ENCODE results near the gene LRRC4C. TPM values are rescaled to one million over a fixed set of nuclear protein-coding genes. Genes with fewer than 3 reads are reported as not detected.

The LRRC4C gene
- total RNA-seq, 2 experiments from 2014 or later, result not detected

- DNase-seq (no peak), ATAC-seq (ENCODE audit: poor library complexity) (no peak)
- Histone ChIP-seq H3K4me3 (ENCODE audit: low read length) (no peak overlapping the region), H3K36me3 (ENCODE audit: insufficient read depth, low read length) (no peaks in the 10 kb centered on the region), H3K27me3 (ENCODE audit: control insufficient read depth in 1 of 2, insufficient read depth in 2 of 2, low read length in 2 of 2) (no peaks in the 10 kb centered on the region), H3K27ac (ENCODE audit: low read depth in 1 of 2, low read length in 2 of 2) (no peak overlapping the region), H3K4me1 (ENCODE audit: insufficient read depth, low read length) (no peaks in the 10 kb centered on the region), H3K9me3 (ENCODE audit: control insufficient read depth in 1 of 2, insufficient read depth in 1 of 2, low read length in 2 of 2) (peaks cover 0 to 12% of the 10 kb centered on the region in 2 experiments)
- TF ChIP-seq, protein P1, sequence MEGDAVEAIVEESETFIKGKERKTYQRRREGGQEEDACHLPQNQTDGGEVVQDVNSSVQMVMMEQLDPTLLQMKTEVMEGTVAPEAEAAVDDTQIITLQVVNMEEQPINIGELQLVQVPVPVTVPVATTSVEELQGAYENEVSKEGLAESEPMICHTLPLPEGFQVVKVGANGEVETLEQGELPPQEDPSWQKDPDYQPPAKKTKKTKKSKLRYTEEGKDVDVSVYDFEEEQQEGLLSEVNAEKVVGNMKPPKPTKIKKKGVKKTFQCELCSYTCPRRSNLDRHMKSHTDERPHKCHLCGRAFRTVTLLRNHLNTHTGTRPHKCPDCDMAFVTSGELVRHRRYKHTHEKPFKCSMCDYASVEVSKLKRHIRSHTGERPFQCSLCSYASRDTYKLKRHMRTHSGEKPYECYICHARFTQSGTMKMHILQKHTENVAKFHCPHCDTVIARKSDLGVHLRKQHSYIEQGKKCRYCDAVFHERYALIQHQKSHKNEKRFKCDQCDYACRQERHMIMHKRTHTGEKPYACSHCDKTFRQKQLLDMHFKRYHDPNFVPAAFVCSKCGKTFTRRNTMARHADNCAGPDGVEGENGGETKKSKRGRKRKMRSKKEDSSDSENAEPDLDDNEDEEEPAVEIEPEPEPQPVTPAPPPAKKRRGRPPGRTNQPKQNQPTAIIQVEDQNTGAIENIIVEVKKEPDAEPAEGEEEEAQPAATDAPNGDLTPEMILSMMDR (IDR thresholded peaks at IDR 0.05), result no peak
- H3K27ac Mint-ChIP-seq, result no peak overlapping the region
- no peaks in the 10 kb centered on the region for H3K27me3 Mint-ChIP-seq
- no peaks in the 10 kb centered on the region for H3K36me3 Mint-ChIP-seq (ENCODE audit: low read depth)
- ChIA-PET POLR2A (no interaction called here), CTCF (no interaction called here)
- intact Hi-C loops (cut with DNase I, micrococcal nuclease), result no loop called here
- H3K9me3 Mint-ChIP-seq, result peaks cover 11% of the 10 kb centered on the region
- H3K4me1 Mint-ChIP-seq (ENCODE audit: low read depth), result no peaks in the 10 kb centered on the region
- no peak overlapping the region for H3K4me3 Mint-ChIP-seq
Observed at GRCh38 chr11:40713083-40713482, 746.4 kb downstream of the LRRC4C start.

- intact Hi-C loops (cut with DNase I, micrococcal nuclease), result no loop called here
- no peaks in the 10 kb centered on the region for H3K36me3 Mint-ChIP-seq (ENCODE audit: low read depth)
- no peaks in the 10 kb centered on the region for H3K27me3 Mint-ChIP-seq
- no peaks in the 10 kb centered on the region for H3K4me1 ChIP-seq (ENCODE audit: insufficient read depth, low read length)
- ChIA-PET CTCF (no interaction called here), POLR2A (no interaction called here)
- TF ChIP-seq, protein P1 (IDR thresholded peaks at IDR 0.05), result no peak
- H3K4me1 Mint-ChIP-seq (ENCODE audit: low read depth), result no peaks in the 10 kb centered on the region
- no peak overlapping the region for H3K27ac ChIP-seq (ENCODE audit: low read depth in 1 of 2, low read length in 2 of 2)
- H3K4me3 ChIP-seq (ENCODE audit: low read length), result no peak overlapping the region
- DNase-seq, result no peak
- no peaks in the 10 kb centered on the region for H3K36me3 ChIP-seq (ENCODE audit: insufficient read depth, low read length)
- no peak overlapping the region for H3K27ac Mint-ChIP-seq
- H3K4me3 Mint-ChIP-seq, result no peak overlapping the region
- H3K9me3 Mint-ChIP-seq, result peaks cover 20% of the 10 kb centered on the region
- H3K27me3 ChIP-seq (ENCODE audit: control insufficient read depth in 1 of 2, insufficient read depth in 2 of 2, low read length in 2 of 2), result no peaks in the 10 kb centered on the region
- H3K9me3 ChIP-seq (ENCODE audit: control insufficient read depth in 1 of 2, insufficient read depth in 1 of 2, low read length in 2 of 2), result peaks cover 0 to 4% of the 10 kb centered on the region in 2 experiments
- ATAC-seq (ENCODE audit: poor library complexity), result no peak
Observed at GRCh38 chr11:40701027-40701426, 758.4 kb downstream of the LRRC4C start.

GRCh38 chr11:40689823-40690222 is 769.6 kb downstream of the LRRC4C start:
- H3K27me3 ChIP-seq (ENCODE audit: control insufficient read depth in 1 of 2, insufficient read depth in 2 of 2, low read length in 2 of 2), result no peaks in the 10 kb centered on the region
- Mint-ChIP-seq H3K27me3 (no peaks in the 10 kb centered on the region), H3K9me3 (peaks cover 15% of the 10 kb centered on the region), H3K27ac (no peak overlapping the region), H3K4me1 (ENCODE audit: low read depth) (no peaks in the 10 kb centered on the region), H3K4me3 (no peak overlapping the region), H3K36me3 (ENCODE audit: low read depth) (no peaks in the 10 kb centered on the region)
- TF ChIP-seq, protein P1 (IDR thresholded peaks at IDR 0.05), result no peak
- H3K36me3 ChIP-seq (ENCODE audit: insufficient read depth, low read length), result no peaks in the 10 kb centered on the region
- ATAC-seq (ENCODE audit: poor library complexity), result no peak
- H3K4me1 ChIP-seq (ENCODE audit: insufficient read depth, low read length), result no peaks in the 10 kb centered on the region
- intact Hi-C loops (cut with DNase I, micrococcal nuclease), result no loop called here
- no peak overlapping the region for H3K27ac ChIP-seq (ENCODE audit: low read depth in 1 of 2, low read length in 2 of 2)
- no peak overlapping the region for H3K4me3 ChIP-seq (ENCODE audit: low read length)
- no peak for DNase-seq
- no peaks in the 10 kb centered on the region for H3K9me3 ChIP-seq (ENCODE audit: control insufficient read depth in 1 of 2, insufficient read depth in 1 of 2, low read length in 2 of 2)
- POLR2A ChIA-PET, result no interaction called here
- CTCF ChIA-PET, result no interaction called here

Measured in CD4-positive, alpha-beta T cell (primary cell).